GM21619 (cell line): ENCODE data around the gene ODF4.
"Not testable (repeated sequence)": the region's sequence is repeated elsewhere in the genome, so short reads cannot be mapped to it uniquely, and the experiment has no call there.

Experiments
- ATAC-seq: cut with Tn5 transposase; IDR thresholded peaks from one replicate; pipeline ENCODE4 v1.9.1; 2021; ENCODE audit not compliant: unreplicated experiment

The ODF4 gene

GRCh38 chr17:8393470-8394231 is 54.0 kb downstream of the ODF4 start:
- no peak for ATAC-seq

- not testable (repeated sequence) for ATAC-seq
These were observed 54.9 kb downstream of the ODF4 start for GRCh38 chr17:8394497-8394896.
